DND-41 (cell line): Measurements from ENCODE around the gene HDGFL3.

Experiments
- CTCF ChIP-seq: IDR thresholded peaks from 2 replicates; pipeline ENCODE4 v1.5.1; 2012; ENCODE audit warnings: borderline replicate concordance, low read length, moderate library complexity, mild to moderate bottlenecking; ENCODE audit not compliant: poor library complexity, severe bottlenecking; ENCODE audit errors: extremely low read depth
- EZH2 ChIP-seq: IDR thresholded peaks from 3 replicates; pipeline ENCODE4 v1.6.1; 2012; ENCODE audit warnings: borderline replicate concordance, low read depth, mild to moderate bottlenecking, moderate library complexity, low read length, inconsistent platforms; ENCODE audit not compliant: severe bottlenecking

- TF ChIP-seq EZH2 (no peak), CTCF (no peak)
Measured at GRCh38 chr15:83230242-83230641, 22.6 kb upstream of the HDGFL3 start.
